ENCODE data around the gene TOP1. TPM values are rescaled to one million over a fixed set of nuclear protein-coding genes. Genes with fewer than 3 reads are reported as not detected.

TOP1 gene
- total RNA-seq, 1 experiment from 2014 or later, result 81.8 TPM

DNA sequence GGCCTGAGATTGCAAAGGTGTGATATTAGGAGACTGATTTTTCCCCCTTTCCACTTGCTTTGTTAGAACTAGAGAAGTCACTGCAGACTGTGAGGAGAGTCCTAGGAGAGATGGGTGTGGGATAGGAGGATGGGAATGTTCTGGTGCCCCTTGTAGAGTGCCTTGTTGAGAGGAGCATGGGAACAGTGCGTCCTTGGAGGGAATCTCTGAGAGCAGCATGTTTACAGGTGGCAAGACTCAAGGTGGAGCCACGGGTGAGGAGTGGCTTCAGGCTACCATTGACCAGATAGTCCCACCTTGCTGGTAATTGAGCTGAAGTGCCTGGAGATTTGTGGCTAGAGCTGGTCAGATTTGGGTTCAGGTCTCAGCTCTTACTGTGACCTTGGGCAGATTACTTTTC is 114.7 kb downstream of the TOP1 start:
- Mint-ChIP-seq H3K27ac (0 out of 2 replicates have a peak overlapping the region, but pooled peaks have one; percentile 20), H3K36me3 (peaks cover 13% of the 10 kb centered on the region; the same call in 1 of the 2 replicates), H3K9me3 (no peaks in the 10 kb centered on the region), H3K4me3 (no peak overlapping the region), H3K4me1 (peaks cover 75% of the 10 kb centered on the region), H3K27me3 (ENCODE audit: low read depth) (no peaks in the 10 kb centered on the region)
- ATAC-seq (no peak), DNase-seq (ENCODE audit: low spot score) (no peak)
- ChIA-PET POLR2A (interaction anchor here (0.6 kb wide), 1 partner anchor 75 kb away, joined by 3 read pairs; no protein-coding TSS in a partner anchor), CTCF (interaction anchor here (2.4 to 5.3 kb wide), 2 partner anchors 8 to 30 kb away, joined by 8 to 50 read pairs; no protein-coding TSS in a partner anchor)
- no peak for TF ChIP-seq ZNF416 (CRISPR knock-in tag; IDR thresholded peaks at IDR 0.05)
- no peak for TF ChIP-seq E2F4 (CRISPR knock-in tag; IDR thresholded peaks at IDR 0.05; ENCODE audit: borderline replicate concordance, low read depth)
- no peak for TF ChIP-seq GRHL2 (CRISPR knock-in tag; IDR thresholded peaks at IDR 0.05; ENCODE audit: insufficient replicate concordance, severe bottlenecking)

DNA sequence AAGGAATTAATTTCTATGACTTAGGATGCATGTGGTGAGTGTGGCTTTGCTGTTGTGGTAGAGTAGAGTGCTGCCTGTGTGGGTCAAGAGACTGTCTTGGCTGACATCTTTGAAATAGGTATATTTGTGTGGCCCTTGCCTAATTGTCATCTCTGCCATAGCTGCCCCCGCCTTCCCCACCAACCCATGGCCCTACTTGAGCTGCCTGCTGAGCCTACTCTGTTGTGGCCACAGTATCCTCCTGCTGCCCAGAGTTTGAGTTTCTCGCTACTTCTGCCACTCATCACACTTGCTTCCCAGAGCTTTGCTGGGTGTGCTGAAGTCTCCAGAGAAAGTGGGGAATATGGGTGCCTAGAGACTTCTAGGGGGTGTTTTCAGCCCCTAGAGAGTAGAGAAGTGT is 116.7 kb downstream of the TOP1 start:
- CTCF ChIA-PET, result interaction anchor here (1.0 to 5.3 kb wide), 2 partner anchors 10 to 28 kb away, joined by 3 to 50 read pairs; no protein-coding TSS in a partner anchor
- ATAC-seq, result no peak
- TF ChIP-seq AFF4 (CRISPR knock-in tag; IDR thresholded peaks at IDR 0.05; ENCODE audit: borderline replicate concordance) (no peak), SMAD3 (CRISPR knock-in tag; IDR thresholded peaks at IDR 0.05; ENCODE audit: borderline replicate concordance) (no peak), FOXJ3 (CRISPR knock-in tag; IDR thresholded peaks at IDR 0.05; ENCODE audit: borderline replicate concordance) (no peak)
- POLR2A ChIA-PET, result no interaction called here
- Mint-ChIP-seq H3K36me3 (peaks cover 10% of the 10 kb centered on the region; the same call in 1 of the 2 replicates), H3K9me3 (no peaks in the 10 kb centered on the region), H3K27ac (no peak overlapping the region), H3K27me3 (ENCODE audit: low read depth) (no peaks in the 10 kb centered on the region), H3K4me3 (no peak overlapping the region), H3K4me1 (peaks cover 62% of the 10 kb centered on the region)
- DNase-seq (ENCODE audit: low spot score), result no peak

DNA sequence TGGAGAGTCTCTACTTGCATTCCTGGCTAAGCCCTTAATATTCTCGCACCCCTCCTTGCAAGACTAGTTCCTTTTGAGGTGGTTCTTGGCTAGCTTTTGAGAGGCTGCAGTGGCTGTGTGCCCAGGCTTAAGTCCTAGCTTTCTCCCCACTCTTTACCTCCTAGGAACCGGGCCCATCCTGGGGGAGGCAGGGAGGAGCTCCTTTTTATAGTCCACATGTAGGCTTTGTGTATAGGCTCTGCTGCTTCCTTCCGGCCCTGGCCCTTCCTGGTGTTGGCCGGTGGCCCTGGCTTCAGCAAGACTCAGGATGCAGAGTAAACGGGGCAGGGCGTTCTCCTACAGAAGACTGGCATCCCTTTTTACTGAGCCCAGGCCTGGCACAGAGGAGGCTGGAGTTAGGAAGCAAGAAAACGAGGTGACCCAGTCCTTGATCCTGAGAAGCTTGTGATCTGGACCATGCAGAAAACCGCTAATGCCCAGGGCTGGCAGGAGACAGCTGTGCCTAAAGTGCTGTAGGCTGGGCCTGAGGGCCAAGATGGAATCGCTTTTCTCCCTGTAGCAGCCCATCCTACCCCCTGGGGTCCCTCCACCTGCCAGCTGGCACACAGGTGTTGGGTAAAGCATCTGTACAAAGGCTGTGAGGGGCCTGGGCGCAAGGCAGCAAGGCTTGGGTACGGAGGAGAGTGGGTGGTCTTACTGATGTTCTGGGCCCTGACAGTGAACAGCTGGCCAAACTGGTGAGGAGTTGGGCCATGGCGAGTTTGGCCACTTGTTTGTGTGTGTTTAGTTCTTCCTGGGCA is 117.4 kb downstream of the TOP1 start:
- Mint-ChIP-seq H3K4me3 (no peak overlapping the region), H3K36me3 (peaks cover 10% of the 10 kb centered on the region; the same call in 1 of the 2 replicates), H3K4me1 (peaks cover 55% of the 10 kb centered on the region), H3K27me3 (ENCODE audit: low read depth) (no peaks in the 10 kb centered on the region), H3K27ac (no peak overlapping the region), H3K9me3 (no peaks in the 10 kb centered on the region)
- CTCF ChIA-PET, result interaction anchor here (0.9 to 5.3 kb wide), 4 partner anchors 11 to 180 kb away, joined by 3 to 50 read pairs (median 5); no protein-coding TSS in a partner anchor
- POLR2A ChIA-PET, result no interaction called here
- TF ChIP-seq STAT6 (CRISPR knock-in tag; conservative IDR thresholded peaks at IDR 0.05; ENCODE audit: low read depth) (no peak), ATF1 (CRISPR knock-in tag; IDR thresholded peaks at IDR 0.05) (no peak), GTF2I (CRISPR knock-in tag; conservative IDR thresholded peaks at IDR 0.05) (no peak), ZNF263 (CRISPR knock-in tag; IDR thresholded peaks at IDR 0.05; ENCODE audit: low read depth) (no peak), OVOL2 (CRISPR knock-in tag; IDR thresholded peaks at IDR 0.05; ENCODE audit: borderline replicate concordance) (no peak), TP53 (CRISPR knock-in tag; IDR thresholded peaks at IDR 0.05) (no peak), ZNF281 (CRISPR knock-in tag; IDR thresholded peaks at IDR 0.05) (no peak)
- TF ChIP-seq, protein P1, sequence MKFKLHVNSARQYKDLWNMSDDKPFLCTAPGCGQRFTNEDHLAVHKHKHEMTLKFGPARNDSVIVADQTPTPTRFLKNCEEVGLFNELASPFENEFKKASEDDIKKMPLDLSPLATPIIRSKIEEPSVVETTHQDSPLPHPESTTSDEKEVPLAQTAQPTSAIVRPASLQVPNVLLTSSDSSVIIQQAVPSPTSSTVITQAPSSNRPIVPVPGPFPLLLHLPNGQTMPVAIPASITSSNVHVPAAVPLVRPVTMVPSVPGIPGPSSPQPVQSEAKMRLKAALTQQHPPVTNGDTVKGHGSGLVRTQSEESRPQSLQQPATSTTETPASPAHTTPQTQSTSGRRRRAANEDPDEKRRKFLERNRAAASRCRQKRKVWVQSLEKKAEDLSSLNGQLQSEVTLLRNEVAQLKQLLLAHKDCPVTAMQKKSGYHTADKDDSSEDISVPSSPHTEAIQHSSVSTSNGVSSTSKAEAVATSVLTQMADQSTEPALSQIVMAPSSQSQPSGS (CRISPR knock-in tag; IDR thresholded peaks at IDR 0.05; ENCODE audit: borderline replicate concordance, low read depth), result no peak
- DNase-seq (ENCODE audit: low spot score) (no peak), ATAC-seq (no peak)

All from WTC11 (cell line).